HepG2 (cell line): ENCODE results near the gene WWC1. TPM values are rescaled to one million over a fixed set of nuclear protein-coding genes. Genes with fewer than 3 reads are reported as not detected.
A peak's percentile ranks its signal among the peaks of the same experiment; 100 is the strongest.

ENCODE experiments used
- AGO1 ChIP-seq: fragments of 200-400 bp; formaldehyde crosslinking; IDR thresholded peaks from 2 replicates; pipeline ENCODE4 v1.6.1; 2017; ENCODE audit warnings: mild to moderate bottlenecking, low read depth, low read length, moderate library complexity; ENCODE audit not compliant: poor library complexity, severe bottlenecking
- BRCA1 ChIP-seq: sonication (generic); formaldehyde crosslinking; IDR thresholded peaks from 2 replicates; pipeline ENCODE4 v1.4.0; 2020; ENCODE audit warnings: missing genetic modification reagents
- CBX1 ChIP-seq: IDR thresholded peaks from one replicate; pipeline ENCODE4 v1.6.1; 2016; ENCODE audit warnings: antibody characterized with exemption, low read depth
- CHD2 ChIP-seq: IDR thresholded peaks from 2 replicates; pipeline ENCODE4 v1.6.1; 2011; ENCODE audit warnings: low read depth, low read length, improper control_type of control experiment
- JUN ChIP-seq: sonication (generic); formaldehyde crosslinking; IDR thresholded peaks from 2 replicates; pipeline ENCODE4 v1.4.0; 2020; ENCODE audit warnings: mild to moderate bottlenecking, missing genetic modification reagents
- KAT8 ChIP-seq: IDR thresholded peaks from 2 replicates; pipeline ENCODE4 v1.6.1; 2016; ENCODE audit warnings: missing genetic modification reagents, missing compliant biosample characterization
- KDM1A ChIP-seq: IDR thresholded peaks from 2 replicates; pipeline ENCODE4 v1.6.1; 2016; ENCODE audit warnings: missing compliant biosample characterization
- KLF11 ChIP-seq: IDR thresholded peaks from 2 replicates; pipeline ENCODE4 v1.6.1; 2016; ENCODE audit warnings: missing compliant biosample characterization
- MIER3 ChIP-seq: IDR thresholded peaks from 2 replicates; pipeline ENCODE4 v1.6.1; 2016; ENCODE audit warnings: missing compliant biosample characterization, borderline replicate concordance
- PCBP2 ChIP-seq: fragments of 200-400 bp; formaldehyde crosslinking; optimal IDR thresholded peaks from 2 replicates; pipeline ENCODE3; 2018; ENCODE audit warnings: low read length, low read depth; ENCODE audit not compliant: poor library complexity, severe bottlenecking
- PLRG1 ChIP-seq: fragments of 450-650 bp; conservative IDR thresholded peaks from 2 replicates; pipeline ENCODE4 v1.6.1; 2016
- RNF2 ChIP-seq: fragments of 450-650 bp; conservative IDR thresholded peaks from 2 replicates; pipeline ENCODE4 v1.6.1; 2016; ENCODE audit warnings: low read depth
- SALL1 ChIP-seq: sonication (generic); formaldehyde crosslinking; IDR thresholded peaks from 2 replicates; pipeline ENCODE4 v1.8.0; 2022; ENCODE audit warnings: mild to moderate bottlenecking, missing genetic modification reagents
- SIX4 ChIP-seq: sonication (generic); formaldehyde crosslinking; IDR thresholded peaks from 2 replicates; pipeline ENCODE4 v1.4.0; 2020; ENCODE audit warnings: missing genetic modification reagents
- TCF7 ChIP-seq: sonication (generic); IDR thresholded peaks from 2 replicates; pipeline ENCODE4 v1.6.1; 2016; ENCODE audit warnings: antibody characterized with exemption, low read depth
- WIZ ChIP-seq: sonication (generic); formaldehyde crosslinking; IDR thresholded peaks from 2 replicates; pipeline ENCODE4 v1.5.1; 2020; ENCODE audit warnings: mild to moderate bottlenecking, missing genetic modification reagents
- ZNF138 ChIP-seq: sonication (generic); formaldehyde crosslinking; IDR thresholded peaks from 2 replicates; pipeline ENCODE4 v1.5.0; 2020; ENCODE audit warnings: mild to moderate bottlenecking, low read depth, missing genetic modification reagents
- ZNF232 ChIP-seq: sonication (generic); formaldehyde crosslinking; IDR thresholded peaks from 2 replicates; pipeline ENCODE4 v1.4.0; 2020; ENCODE audit warnings: missing genetic modification reagents, borderline replicate concordance
- ZNF24 ChIP-seq: fragments of 450-650 bp; IDR thresholded peaks from 2 replicates; pipeline ENCODE4 v1.6.1; 2017; ENCODE audit warnings: antibody characterized with exemption, mild to moderate bottlenecking
- ZNF558 ChIP-seq: sonication (generic); formaldehyde crosslinking; IDR thresholded peaks from 2 replicates; pipeline ENCODE4 v1.9.0; 2022; ENCODE audit warnings: mild to moderate bottlenecking, missing genetic modification reagents, borderline replicate concordance
- ZNF564 ChIP-seq: sonication (generic); formaldehyde crosslinking; IDR thresholded peaks from 2 replicates; pipeline ENCODE4 v1.8.1; 2023; ENCODE audit warnings: mild to moderate bottlenecking, missing genetic modification reagents
- ZNF713 ChIP-seq: sonication (generic); formaldehyde crosslinking; IDR thresholded peaks from 2 replicates; pipeline ENCODE4 v1.4.0; 2020; ENCODE audit warnings: mild to moderate bottlenecking, missing genetic modification reagents
- polyA plus RNA-seq, 8 experiments: library from polyadenylated mRNA; depleted of rRNA in 3 of 8; stranded (reverse) in 7 of 8; unstranded in 1 of 8; fragments of >200 nt; fragmentation: Illumina TruSeq in 4 of 8; extraction: Trizol in 4 of 8; gene quantifications; 2 replicates each; pipeline versions ENCODE4 v1.2.1 to v1.2.3, GENCODE V29; 2011 to 2016; ENCODE audit warnings: low read depth in 4 of 8, missing spikeins in 1 of 8, mixed read lengths in 1 of 8; ENCODE audit not compliant: insufficient read depth in 1 of 8
- total RNA-seq, 5 experiments: library from RNA; depleted of rRNA; stranded (reverse); fragments of >200 nt; fragmentation: Illumina TruSeq; extraction: Trizol; gene quantifications; 2 replicates each; pipeline ENCODE4 v1.2.3, GENCODE V29; 2016; ENCODE audit warnings: low read depth in 1 of 5
- TF ChIP-seq, protein P1 (sequence below): sonication (generic); formaldehyde crosslinking; IDR thresholded peaks from 2 replicates; pipeline ENCODE4 v1.4.0; 2020; ENCODE audit warnings: mild to moderate bottlenecking, missing genetic modification reagents
- TF ChIP-seq, protein P2 (sequence below): sonication (generic); formaldehyde crosslinking; IDR thresholded peaks from 2 replicates; pipeline ENCODE4 v1.5.1; 2020; ENCODE audit warnings: missing genetic modification reagents, mild to moderate bottlenecking, borderline replicate concordance
- TF ChIP-seq, protein P3 (sequence below): IDR thresholded peaks from 2 replicates; pipeline ENCODE4 v1.6.1; 2016
- TF ChIP-seq, protein P4 (sequence below): sonication (generic); formaldehyde crosslinking; IDR thresholded peaks from 2 replicates; pipeline ENCODE4 v1.4.0; 2020; ENCODE audit warnings: missing genetic modification reagents

The WWC1 gene
- total and polyA plus RNA-seq, 2 of the 13 experiments (the other 11 are each of a cell fraction or from before 2014, with no cell fraction given) = 8.3 to 17.9 TPM

DNA sequence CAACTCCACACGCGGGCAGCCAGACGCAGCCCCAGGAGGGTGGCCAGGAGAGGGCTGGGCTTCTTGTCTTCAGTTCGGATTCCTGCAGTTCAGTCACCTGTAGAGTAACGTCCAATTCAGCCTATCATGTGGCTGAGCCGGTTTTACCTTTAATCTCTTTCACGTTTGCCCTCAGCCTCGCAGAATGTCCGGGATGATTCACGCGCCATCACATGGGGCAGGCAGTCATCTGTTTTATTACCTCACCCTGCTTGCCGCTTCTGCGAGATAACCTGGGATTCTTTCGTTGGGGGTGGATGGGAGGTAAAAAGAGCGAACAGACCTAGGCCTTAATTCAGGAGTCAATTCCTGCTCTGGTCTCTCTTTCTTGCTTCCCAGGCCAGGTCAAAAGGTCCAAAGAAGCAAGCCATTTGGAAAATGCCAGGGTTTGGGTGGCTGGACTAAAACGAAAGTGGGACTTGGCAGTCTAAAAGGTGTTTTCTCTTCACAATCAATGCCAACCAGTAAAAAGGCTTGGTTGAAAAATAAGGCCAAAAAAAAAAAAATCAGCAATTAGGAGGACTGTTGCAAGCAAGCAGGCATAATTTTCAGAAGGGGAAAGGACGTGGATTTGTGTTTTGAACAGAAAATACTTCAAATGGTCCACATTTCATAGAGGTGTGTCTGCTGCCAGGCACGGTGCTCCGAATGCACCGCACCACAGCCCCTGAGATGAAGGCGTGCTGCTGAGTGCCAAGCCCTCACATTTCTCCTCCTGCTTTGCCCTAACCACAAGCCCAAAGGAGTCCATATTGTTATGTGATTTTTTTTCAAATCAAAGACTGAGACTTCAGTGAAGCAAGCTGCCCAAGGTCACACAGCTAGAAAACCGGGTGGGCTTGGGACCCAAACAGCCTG, 2.8 kb upstream of the WWC1 start (continued):
- TF ChIP-seq PLRG1 = no peak
- TF ChIP-seq BRCA1 (CRISPR knock-in tag) = no peak
- no peak for TF ChIP-seq KLF11 (CRISPR knock-in tag)
- TF ChIP-seq, protein P1, sequence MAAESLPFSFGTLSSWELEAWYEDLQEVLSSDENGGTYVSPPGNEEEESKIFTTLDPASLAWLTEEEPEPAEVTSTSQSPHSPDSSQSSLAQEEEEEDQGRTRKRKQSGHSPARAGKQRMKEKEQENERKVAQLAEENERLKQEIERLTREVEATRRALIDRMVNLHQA (CRISPR knock-in tag) = no peak
- no peak for TF ChIP-seq ZNF564 (CRISPR knock-in tag)
- TF ChIP-seq, protein P2, sequence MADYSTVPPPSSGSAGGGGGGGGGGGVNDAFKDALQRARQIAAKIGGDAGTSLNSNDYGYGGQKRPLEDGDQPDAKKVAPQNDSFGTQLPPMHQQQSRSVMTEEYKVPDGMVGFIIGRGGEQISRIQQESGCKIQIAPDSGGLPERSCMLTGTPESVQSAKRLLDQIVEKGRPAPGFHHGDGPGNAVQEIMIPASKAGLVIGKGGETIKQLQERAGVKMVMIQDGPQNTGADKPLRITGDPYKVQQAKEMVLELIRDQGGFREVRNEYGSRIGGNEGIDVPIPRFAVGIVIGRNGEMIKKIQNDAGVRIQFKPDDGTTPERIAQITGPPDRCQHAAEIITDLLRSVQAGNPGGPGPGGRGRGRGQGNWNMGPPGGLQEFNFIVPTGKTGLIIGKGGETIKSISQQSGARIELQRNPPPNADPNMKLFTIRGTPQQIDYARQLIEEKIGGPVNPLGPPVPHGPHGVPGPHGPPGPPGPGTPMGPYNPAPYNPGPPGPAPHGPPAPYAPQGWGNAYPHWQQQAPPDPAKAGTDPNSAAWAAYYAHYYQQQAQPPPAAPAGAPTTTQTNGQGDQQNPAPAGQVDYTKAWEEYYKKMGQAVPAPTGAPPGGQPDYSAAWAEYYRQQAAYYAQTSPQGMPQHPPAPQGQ (CRISPR knock-in tag) = no peak
- TF ChIP-seq, protein P3, sequence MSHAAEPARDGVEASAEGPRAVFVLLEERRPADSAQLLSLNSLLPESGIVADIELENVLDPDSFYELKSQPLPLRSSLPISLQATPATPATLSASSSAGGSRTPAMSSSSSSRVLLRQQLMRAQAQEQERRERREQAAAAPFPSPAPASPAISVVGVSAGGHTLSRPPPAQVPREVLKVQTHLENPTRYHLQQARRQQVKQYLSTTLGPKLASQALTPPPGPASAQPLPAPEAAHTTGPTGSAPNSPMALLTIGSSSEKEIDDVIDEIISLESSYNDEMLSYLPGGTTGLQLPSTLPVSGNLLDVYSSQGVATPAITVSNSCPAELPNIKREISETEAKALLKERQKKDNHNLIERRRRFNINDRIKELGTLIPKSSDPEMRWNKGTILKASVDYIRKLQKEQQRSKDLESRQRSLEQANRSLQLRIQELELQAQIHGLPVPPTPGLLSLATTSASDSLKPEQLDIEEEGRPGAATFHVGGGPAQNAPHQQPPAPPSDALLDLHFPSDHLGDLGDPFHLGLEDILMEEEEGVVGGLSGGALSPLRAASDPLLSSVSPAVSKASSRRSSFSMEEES = peak; percentile 83
- no peak for TF ChIP-seq WIZ (CRISPR knock-in tag)
- peak; percentile 23; the same call in 1 of the 2 replicates for TF ChIP-seq TCF7
- 0 out of 2 replicates have a peak, but pooled peaks have one; percentile 12 for TF ChIP-seq RNF2
- TF ChIP-seq ZNF138 (CRISPR knock-in tag) = no peak
- no peak for TF ChIP-seq SALL1 (CRISPR knock-in tag)
- TF ChIP-seq MIER3 (CRISPR knock-in tag) = no peak
- TF ChIP-seq AGO1 = no peak
- no peak for TF ChIP-seq ZNF232 (CRISPR knock-in tag)
- TF ChIP-seq KDM1A (CRISPR knock-in tag) = no peak
- 0 out of 2 replicates have a peak, but pooled peaks have one; percentile 41 for TF ChIP-seq JUN
- TF ChIP-seq, protein P4, sequence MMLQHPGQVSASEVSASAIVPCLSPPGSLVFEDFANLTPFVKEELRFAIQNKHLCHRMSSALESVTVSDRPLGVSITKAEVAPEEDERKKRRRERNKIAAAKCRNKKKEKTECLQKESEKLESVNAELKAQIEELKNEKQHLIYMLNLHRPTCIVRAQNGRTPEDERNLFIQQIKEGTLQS = peak; percentile 76
- no peak for TF ChIP-seq ZNF713 (CRISPR knock-in tag)
- TF ChIP-seq PCBP2 = no peak
- TF ChIP-seq CBX1 = no peak
- TF ChIP-seq ZNF24 = no peak
- TF ChIP-seq CHD2 = no peak
- TF ChIP-seq KAT8 (CRISPR knock-in tag) = peak; percentile 30; the same call in 1 of the 2 replicates
- TF ChIP-seq SIX4 (CRISPR knock-in tag) = no peak
- TF ChIP-seq ZNF558 (CRISPR knock-in tag) = no peak
